NOMO-1 (cell line): Measurements from ENCODE around the gene PYGB.

Source experiments
- DNase-seq, 2 experiments: peaks; one replicate each; lab custom pipeline; 2025; ENCODE audit not compliant: unreplicated experiment in 2 of 2; lab: John Stamatoyannopoulos, UW

The PYGB gene

DNA sequence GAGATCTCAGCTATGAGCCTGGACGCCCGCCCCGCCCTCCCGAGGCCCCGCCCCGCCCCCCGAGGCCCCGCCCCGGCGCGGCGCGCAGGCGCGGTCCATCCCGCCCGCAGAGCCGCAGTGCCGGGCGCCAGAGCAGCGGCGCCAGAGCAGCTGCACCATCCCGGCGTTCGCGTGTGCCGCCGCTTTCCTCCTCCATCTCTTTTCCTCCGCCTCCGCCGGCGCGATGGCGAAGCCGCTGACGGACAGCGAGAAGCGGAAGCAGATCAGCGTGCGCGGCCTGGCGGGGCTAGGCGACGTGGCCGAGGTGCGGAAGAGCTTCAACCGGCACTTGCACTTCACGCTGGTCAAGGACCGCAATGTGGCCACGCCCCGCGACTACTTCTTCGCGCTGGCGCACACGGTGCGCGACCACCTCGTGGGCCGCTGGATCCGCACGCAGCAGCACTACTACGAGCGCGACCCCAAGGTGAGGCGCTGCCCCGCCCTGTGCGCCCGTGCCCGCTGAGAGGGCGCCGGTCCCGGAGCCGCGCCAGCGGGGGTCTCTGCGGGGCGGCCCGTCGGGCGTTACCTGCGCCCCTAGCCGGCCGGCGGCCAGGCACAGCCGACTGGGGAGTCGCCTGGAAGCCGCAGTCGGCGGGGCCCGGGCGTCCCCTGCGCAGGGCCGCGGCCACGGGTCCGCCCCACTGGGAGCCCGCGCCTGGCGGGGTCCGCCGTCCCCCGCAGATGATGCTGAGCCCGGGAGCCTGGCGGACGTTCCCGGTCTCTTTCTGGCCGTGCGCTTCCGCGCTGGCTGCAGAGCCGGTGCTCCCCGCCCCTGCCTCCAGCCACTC is at the start of gene PYGB:
Gene PYGB (plus strand): TSS at position 130 of the 830 bp plus-strand sequence. CDS start 94 bp downstream, at position 224.
- peak; percentile 76 to 85 for DNase-seq

DNA sequence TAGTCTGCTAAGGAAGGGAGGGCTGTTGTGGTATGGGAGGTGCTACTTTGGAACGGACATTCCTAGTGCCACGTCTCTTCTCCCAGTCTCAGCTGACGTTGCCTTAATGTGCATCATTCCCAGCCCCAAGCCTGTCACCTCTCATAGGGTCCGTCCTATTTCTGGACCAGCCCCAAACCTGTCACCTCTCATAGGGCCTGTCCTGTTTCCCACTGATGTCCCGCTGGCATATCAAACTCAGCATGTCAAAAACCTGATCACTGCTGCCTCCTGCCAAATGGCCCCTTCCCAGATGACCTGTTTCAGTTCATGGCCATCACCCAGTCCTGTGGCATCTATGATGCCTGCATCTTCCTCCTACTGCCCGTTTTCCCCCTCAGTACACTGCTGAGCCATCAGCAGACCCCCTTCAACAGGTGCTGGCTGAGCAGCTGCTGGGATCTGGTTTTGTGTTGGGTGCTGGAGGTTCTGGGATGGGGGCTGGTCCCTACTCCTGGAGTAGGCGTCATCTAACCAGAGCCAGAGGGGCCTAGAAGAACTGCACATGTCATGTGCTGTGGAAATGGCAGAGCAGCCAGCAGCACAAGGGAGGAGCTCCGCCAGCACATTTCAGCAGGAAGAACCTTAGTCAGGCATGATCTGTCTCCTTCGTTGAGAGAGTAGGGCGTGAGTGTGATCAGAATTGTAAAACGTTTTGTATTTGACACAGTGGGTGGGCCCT is 49.1 kb upstream of the PYGB start:
- DNase-seq: no peak

DNA sequence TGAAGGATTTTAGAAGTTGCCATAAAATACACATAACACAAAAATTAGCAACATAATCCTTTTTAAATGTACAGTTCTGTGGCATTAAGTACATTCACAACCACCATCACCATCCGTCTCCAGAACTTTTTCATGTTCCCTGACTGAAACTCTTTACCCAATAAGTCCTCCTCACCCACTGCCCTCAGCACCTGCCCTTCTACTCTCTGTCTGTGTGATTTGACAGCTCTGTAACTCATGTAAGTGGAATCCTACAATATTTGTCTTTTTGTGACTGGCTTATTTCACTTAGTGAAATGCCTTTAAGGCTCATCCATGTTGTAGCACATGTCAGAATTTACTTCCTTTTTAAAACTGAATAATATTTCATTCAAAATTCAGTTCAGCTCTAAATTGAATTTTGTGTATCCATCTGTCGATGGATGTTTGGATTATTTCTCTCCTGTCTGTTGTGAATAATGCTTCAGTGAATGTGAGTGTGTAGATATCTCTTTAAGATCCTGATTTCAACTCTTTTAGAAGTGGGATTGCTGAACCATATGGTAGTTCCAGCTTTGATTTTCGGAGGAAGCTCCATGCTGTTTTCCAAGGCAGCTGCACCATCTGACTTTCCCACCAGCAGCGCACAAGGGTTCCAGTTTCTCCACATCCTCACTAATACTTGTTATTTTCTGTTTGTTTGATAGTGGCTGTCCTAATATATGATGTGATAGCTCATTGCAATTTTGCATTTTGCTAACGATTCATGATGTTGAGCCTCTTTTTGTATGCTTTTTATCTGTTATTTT is 48.2 kb upstream of the PYGB start:
- no peak for DNase-seq

DNA sequence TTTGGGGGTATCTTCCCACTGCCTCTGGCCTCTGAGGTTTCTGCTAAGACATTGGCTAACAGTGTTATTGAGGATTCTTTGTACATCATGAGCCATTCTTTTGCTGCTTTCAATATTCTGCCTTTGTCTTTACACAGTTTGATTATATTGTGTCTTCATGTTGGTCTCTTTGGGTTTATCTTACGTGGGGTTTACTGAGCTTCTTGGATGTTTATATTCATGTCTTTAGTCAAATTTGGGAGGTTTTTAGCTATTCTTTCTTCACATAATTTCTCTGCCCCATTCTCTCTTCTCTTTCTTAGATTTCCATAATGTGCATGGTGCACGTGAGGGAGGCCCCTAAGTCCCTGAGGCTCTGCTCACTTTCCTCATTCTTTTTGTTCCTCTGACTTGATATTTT is 44.8 kb upstream of the PYGB start:
- DNase-seq: no peak

DNA sequence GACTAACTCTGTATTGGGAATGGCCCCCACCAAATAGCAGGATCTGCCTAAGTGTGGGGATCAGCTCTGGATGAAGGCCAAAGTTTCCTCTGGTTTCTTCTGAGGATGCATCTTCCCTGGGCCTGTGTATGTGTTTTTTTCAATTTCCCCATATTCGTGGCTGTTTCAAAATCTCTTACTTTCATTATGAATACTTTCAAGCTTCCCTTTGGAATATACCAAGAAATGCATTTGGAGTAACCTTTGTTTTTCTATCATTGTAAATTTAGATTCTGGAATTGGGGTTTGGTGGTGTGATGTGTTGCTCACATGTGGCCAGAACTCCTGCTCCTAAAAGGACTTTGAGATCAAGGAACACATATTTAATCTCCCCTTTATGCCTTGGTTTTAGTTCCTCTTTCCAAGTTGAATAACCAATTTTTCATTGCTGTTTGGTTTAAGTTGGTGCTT is 44.0 kb upstream of the PYGB start:
- DNase-seq: peak; percentile 13 to 73

DNA sequence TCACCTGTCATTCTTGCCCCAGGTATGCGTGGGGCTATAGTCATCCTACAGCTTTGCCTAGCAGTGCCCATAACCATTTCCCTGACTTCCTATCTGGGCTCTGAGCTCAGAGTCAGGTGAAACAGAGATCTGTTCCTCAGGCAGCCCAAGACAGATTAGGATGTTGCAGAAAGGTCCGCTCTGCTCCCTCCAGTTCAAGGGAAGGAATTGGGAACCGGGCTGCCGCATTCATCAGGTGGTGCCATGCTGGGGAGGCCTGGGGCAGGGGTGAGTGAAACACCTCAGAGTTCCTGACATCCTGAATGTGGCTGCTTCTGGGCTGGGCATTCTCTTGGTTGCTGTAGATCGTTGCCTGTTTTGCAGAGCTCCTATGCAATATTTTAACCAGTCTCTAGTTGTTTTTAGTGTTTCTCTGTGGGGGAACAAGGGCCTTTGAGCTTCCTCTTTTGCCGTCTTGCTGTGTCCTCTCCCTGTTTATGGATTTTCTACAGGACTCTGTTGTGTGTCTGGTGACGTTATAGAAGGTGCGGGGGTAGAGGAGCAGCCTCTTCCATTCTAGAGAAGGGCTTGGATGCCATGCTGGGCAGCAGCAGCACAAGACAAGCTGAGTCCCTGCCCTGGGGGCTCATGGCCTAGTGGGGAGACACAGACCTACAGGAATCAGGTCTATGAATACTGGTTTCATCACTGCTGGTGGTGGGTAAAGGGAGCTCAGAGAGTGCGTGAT is 43.2 kb upstream of the PYGB start:
- DNase-seq: peak; percentile 50 to 67

DNA sequence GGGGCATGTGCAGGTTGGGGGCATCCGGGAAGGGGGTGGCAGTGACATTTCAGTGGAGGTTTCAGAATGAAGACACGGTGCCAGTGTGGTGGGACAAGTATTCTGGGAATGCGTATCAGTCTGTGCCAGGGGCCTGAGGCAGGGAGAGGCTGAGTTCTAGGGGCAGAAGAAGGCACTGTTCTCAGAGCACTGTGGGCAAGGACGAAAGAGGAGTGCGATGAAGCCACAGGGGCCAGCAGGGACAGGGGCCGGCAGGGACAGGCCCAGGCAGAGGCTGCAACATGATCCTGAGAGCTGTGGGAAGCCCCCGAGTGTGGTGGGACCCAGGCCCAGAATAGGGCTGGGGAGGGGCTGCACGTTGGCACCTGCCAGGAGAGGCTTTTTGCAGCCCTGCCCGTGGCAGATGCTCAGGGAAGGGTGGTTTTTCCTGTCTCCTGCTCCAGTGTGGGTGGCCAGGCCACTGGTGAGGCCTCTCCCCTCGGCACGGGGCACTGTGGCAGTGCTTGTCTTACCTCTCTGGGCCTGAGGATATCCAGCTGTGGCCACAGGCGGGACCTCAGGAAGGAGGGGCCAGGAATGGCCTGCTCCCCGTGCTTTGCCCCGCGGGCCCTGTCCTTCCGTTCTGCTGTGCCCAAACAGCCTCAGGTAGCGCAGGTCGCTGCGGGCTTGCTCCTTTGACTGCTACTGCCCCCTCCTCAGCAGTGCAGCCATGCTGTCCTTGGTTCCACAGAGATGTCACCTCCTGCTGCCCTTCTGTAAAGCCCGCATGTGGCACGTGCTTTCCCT is 42.4 kb upstream of the PYGB start:
- DNase-seq: no peak

DNA sequence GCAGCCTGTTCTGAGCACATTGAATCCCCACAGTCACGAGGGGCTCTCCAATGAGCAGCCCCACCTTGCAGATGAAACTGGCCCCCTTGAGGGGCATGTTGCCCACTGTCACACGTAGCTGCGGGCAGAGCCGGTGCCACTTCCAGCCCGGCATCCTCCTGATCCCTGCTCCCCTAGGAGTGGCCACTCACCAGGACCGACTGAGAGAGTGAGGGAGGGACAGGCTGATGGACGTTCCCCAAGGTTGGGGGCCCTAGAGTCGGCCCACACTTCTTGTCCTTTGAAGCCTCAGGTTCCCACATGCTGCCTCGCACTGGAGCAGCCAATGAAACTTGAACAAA is 41.9 kb upstream of the PYGB start:
- DNase-seq: no peak

DNA sequence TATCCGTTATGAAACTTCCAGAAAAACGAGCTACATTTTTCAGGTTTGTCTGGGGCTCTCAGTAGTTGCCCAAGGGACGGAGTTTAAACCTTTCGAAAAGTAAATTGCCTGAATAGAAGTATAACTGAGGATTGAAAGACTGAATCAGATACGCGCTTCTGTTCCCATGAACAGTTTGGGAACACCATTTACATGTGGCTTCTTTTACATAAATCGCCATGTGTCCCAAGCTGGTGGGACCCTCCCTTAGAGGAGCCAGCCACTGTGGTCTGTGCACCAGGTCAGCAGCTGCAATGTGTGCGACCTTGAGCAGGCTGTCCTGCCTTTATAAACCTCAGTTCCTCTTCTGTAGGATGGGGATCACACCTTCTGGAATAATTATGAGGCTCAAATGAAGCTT is 41.3 kb upstream of the PYGB start:
- no peak for DNase-seq

DNA sequence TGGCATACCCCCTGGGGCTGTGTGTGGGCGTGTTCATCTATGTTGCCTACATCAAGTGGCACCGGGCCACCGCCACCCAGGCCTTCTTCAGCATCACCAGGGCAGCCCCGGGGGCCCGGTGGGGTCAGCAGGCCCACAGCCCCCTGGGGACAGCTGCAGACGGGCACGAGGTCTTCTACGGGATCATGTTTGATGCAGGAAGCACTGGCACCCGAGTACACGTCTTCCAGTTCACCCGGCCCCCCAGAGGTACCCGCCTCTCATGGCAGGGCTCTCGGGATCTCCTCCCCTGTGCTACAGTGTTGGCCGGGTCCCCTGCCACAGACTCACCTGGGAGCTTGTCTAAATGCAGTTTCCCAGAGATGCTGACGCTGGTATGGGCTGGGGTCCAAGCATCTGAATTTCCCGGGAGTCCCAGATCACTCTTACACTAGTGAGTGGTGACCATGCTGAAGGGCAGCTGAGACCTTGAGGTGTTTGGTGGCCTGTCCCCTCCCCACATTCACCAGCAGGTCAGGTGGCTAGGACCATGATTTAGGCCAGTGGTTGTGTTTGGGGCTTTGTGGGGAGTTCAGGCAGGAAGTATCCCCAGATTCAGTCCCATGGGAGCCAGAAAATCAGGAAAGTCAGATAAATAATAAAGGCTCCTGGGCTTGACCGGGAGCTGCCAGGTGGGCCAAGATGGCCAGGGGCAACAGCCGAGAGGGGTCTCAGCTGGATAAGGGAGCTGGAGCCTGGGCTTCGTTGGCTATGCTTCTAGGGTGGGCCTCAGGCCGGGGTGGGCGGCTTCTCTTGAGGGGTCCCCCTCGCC is 40.5 kb upstream of the PYGB start:
- DNase-seq: no peak

DNA sequence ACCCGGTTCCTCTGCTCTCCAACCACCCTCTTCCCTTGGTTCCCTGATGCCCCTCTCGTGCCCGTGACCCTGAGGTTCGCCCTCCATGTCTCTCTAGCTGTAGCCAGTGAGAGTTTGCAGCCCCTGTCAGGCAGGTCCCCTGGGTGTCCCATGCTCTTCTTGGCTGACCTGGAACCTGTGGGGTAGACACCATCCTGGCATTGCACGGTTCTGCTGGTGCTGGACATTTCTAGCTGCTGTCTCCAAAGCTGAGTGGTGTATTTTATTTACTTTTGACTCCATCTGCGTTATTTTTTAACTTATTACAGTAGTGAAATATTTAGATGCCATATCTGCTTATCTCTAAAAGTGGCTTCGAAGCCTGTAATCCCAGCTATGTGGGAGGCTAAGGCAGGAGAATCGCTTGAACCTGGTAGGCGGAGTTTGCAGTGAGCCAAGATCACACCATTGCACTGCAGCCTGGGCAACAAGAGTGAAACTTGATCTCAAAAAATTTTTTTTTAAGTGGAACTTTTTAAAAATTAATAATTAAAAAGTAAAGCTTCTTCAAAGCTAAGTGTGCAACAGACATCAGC is 39.8 kb upstream of the PYGB start:
- DNase-seq: no peak

DNA sequence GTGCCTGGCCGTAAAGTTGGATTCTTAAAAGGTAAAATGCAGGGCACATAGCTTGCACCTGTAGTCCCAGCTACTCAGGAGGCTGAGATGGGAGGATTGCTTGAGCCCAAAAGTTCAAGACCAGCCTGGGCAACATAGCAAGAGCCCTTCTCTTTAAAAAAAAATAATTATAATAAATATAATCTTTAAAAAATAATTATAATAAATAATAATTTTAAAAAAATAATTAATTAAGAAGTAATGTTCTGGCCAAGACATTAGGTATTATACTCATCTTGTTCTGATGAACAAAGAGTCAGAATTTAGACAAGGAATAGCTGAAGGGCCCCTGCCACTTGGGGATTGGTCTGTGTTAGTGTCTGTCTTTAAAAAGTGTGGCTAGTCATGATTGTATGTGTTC is 38.5 kb upstream of the PYGB start:
- DNase-seq: no peak

DNA sequence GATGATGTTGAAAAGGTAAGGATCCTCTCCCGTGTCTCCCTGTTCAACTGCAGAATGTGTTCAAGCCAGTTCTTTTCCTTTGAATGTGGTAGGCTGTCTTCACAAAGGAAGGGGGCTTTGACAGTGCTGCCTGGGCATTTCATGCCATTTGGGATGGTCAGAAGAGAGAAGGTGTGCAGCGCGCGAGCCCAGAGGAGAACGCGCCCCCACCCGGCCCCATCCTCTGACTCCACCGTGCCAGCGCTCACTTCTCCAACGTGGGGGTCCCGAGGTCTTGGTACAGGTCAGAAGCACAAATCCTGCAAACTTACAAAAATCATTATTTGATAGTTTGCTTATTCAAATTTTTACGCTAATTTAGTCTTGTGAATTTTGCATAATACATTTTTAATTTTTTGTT is 38.0 kb upstream of the PYGB start:
- DNase-seq: no peak

DNA sequence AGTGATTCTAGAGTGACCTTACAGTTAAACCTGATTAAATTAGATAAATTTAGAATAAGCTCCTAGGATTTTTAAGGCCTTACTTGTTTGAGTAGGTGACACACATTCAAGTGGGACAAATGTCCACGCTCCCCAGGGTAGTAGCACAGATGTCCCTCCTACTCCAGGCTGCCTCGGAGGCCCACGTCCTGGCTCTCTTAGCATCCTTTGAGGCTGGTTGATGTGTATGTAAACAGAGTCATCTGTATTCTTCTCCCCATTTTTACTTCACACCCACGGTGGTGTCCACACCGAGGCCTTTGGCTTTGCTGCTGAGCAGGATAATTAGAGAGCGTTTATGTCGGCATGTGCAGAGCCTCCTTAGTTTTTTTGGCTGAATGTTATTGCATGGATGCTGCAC is 36.6 kb upstream of the PYGB start:
- no peak for DNase-seq

DNA sequence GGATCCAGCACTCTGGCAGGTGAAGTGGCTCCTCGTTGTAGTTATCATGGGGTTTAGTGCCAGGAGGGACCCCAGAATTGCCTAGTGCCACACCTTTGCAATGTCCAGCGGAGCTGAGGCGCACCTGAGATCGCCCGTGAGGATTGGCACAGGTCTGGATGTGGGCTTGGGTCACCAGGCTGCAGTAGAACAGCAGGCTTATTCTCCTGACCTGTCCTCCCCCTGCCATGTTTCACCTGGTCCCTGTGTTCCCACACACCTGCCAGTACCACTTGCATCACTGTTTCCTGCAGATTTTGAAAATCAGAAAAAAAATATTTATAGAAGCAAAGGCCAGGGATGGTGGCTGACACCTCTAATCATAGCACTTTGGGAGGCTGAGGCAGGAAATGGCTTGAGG is 35.6 kb upstream of the PYGB start:
- no peak for DNase-seq

DNA sequence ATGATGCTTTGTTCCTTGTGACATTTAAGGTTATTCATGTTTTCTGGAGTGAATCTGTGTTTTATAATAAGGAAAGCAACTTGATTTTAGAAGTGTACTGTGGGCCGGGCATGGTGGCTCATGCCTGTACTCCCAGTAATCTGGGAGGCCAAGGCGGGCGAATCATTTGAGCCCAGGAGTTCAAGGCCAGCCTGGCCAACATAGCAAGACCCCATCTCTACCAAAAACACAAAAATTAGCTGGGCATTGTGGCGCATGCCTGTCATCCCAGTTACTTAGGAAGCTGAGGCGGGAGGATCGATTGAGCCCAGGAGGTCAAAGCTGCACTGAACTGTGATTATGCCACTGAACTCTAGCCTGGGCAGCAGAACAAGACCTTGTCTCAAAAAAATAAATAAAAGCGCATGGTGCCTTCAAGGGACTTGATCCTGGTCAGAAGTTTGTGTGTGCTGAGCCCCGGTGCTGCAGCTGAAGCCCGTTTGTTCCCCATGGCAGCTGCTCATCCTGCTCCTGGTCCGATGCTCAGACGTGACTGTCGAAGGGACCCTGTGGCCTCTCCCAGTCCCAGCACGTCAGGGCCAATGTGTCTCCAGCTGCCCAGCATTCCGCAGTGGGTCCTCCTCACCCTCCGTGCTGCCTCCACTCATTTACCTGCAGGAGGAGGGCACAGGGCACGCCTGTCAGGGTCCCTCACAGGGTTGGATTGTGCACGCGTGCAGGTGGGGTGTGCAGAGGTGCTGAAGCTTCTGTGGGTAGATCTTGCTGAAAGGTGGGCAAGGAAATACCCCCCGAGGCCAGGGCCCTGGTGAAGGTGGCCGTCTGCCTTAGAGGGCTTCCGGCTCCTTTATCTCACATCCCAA is 34.1 kb upstream of the PYGB start:
- no peak for DNase-seq

DNA sequence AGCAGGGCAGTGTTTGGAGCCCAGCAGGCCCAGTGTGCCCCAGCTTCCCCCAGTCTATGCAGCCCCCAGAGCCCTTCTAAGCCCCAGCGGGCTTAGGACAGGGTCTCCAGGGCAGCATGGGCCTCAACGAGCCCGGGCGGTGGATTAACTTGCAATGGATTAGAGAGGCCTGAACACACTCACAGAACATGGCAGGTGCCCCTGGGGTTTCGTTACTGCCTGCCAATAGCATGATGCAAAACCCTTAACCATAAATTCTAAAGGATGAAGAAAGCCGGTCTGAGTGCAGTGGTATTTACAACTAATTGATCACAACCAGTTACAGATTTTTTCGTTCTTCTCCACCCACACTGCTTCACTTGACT is 33.5 kb upstream of the PYGB start:
- DNase-seq: no peak

DNA sequence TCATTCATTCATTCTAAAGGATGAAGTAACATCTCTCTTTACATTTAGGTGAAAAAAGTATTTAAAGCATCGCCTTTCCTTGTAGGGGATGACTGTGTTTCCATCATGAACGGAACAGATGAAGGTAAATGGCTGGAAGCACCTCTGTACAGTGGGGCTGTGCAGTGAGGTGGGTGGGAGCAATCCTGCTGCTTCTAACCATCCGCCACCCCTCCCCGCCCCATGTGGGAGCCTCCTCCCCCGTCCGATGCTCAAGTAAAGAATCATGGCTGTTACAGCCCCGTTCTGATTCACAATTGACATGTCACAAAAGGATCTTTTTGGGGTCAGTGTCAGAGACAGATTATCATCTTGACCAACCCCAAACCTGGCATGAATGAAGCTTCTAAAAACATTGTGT is 33.1 kb upstream of the PYGB start:
- DNase-seq: no peak
